Retinal pigment epithelial cell (primary cell): Measurements from ENCODE around the gene PRCC.

ENCODE experiments used
- DNase-seq: peaks from one replicate; pipeline ENCODE4 v3.0.0-alpha.2; 2010; ENCODE audit warnings: low read depth
- H3K4me3 ChIP-seq: 2 replicates; pipeline ENCODE4 v1.5.1; 2011; ENCODE audit warnings: mild to moderate bottlenecking, low read length, control low read depth, moderate library complexity
- CTCF ChIP-seq: conservative IDR thresholded peaks from 2 replicates; pipeline ENCODE4 v1.5.1; 2011; ENCODE audit warnings: low read depth, low read length, control low read depth, inconsistent platforms

Gene PRCC

DNA sequence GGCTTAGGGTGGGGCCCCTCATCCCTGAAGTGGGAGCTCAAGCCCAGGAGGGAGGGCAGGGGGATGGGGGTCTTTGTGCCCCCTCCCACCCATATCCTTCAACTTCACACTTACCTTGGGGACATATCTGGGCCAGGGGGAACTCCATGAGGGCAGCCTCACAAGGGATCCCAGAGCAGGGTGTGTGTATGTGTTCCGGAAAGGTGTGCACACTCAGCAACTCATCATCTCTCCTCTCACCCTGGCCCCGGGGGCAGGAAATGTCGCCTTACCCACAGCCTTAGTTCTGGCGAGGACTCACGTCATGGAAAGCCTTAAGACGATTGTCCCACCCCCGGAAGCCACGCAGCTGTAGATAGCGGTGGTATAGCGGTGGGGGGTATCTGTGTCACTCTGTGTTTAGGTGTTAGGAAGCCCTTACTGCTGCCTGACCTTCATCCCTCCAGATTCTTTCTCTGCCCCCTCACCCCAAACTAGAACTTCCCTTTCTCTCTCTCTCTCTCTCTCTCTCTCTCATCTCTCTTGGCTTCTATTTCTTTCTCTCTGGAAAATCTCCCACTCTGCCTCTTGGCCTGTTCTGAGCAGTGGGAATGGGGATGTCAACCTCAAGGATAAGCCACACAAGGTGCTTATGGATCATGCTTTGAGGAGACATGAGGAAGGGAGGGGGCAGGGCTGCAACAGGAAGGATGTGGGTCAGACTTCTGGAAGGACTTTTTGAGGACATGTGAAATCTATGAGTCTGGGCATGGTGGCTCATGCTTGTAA, 49.4 kb downstream of the PRCC start, which contains the start of gene SH2D2A:
SH2D2A (minus strand) TSS at position 288 of the 768 bp plus-strand sequence; CDS start at position 148, 140 bp downstream.
- H3K4me3 ChIP-seq: no peak within 1 kb of the TSS
- TF ChIP-seq CTCF: no peak
- no peak for DNase-seq

GRCh38 chr1:156821801-156822200, 54.5 kb downstream of the PRCC start:
- no peak for TF ChIP-seq CTCF
- DNase-seq: no peak
- no peak overlapping the region for H3K4me3 ChIP-seq

- no peak for DNase-seq
- no peak for TF ChIP-seq CTCF
- H3K4me3 ChIP-seq: no peak overlapping the region
Measured at GRCh38 chr1:156822680-156823079, 55.3 kb downstream of the PRCC start.

DNA sequence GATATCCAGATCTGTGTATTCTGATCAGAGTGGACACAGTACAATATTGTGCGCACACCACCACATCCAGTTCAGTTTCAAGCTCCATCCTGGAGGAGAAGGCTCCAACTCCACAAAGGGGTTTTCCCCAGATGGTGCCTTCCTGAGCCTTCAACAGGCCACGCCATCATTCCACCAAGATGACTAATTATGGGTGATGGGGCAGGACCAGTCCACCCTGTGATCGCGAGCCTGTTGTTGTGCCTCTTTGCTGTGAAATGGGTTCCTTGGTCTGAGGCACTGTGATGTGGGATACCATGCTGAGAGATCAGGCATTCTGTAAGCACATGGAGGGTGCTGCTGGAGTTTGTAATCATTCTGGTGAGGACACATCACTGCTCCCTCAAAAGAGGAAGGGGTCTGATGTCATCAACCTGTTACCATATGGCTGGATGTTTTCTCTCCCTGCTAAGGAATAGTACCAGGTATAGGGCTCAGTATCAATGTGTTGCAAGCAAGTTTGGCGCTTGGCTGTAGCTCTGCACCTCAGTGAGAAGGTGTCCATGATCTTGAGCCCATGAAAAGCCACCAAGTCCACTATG, 56.0 kb downstream of the PRCC start:
- no peak for DNase-seq
- no peak overlapping the region for H3K4me3 ChIP-seq
- no peak for TF ChIP-seq CTCF

DNA sequence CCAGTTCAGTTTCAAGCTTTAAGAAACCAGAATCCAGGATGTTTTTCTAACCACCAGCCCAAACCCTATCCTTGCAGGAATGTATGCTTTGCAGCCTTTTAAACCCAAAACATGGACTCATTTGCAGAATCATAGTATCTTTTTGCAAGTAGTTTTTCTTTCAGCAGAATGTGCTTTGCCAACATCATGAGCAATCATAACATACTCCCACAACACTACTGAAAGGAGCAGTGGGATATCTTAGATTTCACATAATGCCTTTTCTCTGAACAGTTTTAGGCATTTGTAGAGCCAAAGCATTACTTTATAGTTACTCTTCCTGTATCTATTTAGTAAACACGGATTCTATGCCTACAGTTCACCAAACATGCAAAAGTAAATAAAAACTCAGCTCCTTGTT, 59.3 kb downstream of the PRCC start:
- DNase-seq: no peak
- no peak overlapping the region for H3K4me3 ChIP-seq
- no peak for TF ChIP-seq CTCF

DNA sequence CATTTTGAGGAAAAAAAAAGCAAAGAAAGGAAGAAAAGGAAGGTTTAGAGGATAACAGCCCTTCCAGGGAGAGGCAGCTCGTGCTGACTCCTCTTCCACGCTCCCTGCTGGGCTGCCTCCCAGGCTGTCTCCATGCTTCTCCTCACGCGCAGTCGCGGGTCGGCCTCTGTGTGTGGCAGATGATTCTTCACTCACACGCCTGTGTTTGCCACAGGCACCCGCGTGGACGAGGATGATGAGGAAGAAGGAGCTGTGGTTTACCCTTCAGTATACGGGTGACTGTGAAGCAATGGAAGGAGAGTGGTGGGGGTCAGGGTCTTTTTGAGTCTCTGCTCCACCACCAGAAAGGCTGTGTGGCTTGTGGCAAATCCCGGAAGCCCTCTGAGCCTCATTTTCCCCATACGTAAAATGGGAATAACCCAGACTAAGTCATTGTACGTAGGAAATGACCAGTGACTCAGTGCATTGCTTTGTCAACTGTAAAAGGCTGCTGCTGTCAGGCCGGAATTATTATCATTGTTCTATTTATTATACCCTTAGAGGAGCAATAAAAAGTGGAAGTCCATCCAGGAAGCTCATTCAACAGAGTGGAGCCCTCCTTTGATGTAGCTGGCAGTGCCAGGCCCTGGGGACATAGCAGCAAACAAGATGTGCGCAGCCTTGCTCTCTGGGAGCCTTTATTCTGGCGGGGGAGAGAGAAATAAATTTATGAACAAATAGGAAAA, 61.2 kb downstream of the PRCC start:
- DNase-seq: no peak
- no peak overlapping the region for H3K4me3 ChIP-seq
- no peak for TF ChIP-seq CTCF
